ENCODE results near the gene UNC5A.

Gene UNC5A

GRCh38 chr5:176901260-176902101 lies 91.1 kb downstream of the UNC5A start:
- DNase-seq, result no peak

- no peak for DNase-seq
These were observed 91.9 kb downstream of the UNC5A start for GRCh38 chr5:176902102-176902814.

- DNase-seq, result no peak
These were observed 92.7 kb downstream of the UNC5A start for GRCh38 chr5:176902911-176903664.

- no peak for DNase-seq
These were observed 93.9 kb downstream of the UNC5A start for GRCh38 chr5:176904276-176904675.

GRCh38 chr5:176906126-176906525 lies 95.8 kb downstream of the UNC5A start:
- DNase-seq, result no peak

- no peak for DNase-seq
These were observed 96.4 kb downstream of the UNC5A start for GRCh38 chr5:176906796-176907195.

- DNase-seq, result no peak
These were observed 98.5 kb downstream of the UNC5A start for GRCh38 chr5:176908675-176909368.

GRCh38 chr5:176912115-176912514 lies 101.8 kb downstream of the UNC5A start:
- no peak for DNase-seq

GRCh38 chr5:176915906-176916305 lies 105.5 kb downstream of the UNC5A start:
- DNase-seq, result no peak

GRCh38 chr5:176916337-176916736 lies 106.0 kb downstream of the UNC5A start:
- no peak for DNase-seq

- no peak for DNase-seq
These were observed 108.3 kb downstream of the UNC5A start for GRCh38 chr5:176918613-176919012.

- DNase-seq, result no peak
These were observed 111.4 kb downstream of the UNC5A start for GRCh38 chr5:176921714-176922113.

GRCh38 chr5:176922817-176923216 lies 112.5 kb downstream of the UNC5A start:
- DNase-seq, result no peak

- no peak for DNase-seq
These were observed 117.2 kb downstream of the UNC5A start for GRCh38 chr5:176927562-176927961.

GRCh38 chr5:176929654-176930053 lies 119.3 kb downstream of the UNC5A start:
- no peak for DNase-seq
